Subcutaneous adipose tissue (tissue), 4 donors: ENCODE data around the gene ADGRD2. TPM values are rescaled to one million over a fixed set of nuclear protein-coding genes. Genes with fewer than 3 reads are reported as not detected.

Experiments
- total RNA-seq, 4 donors: library from RNA; depleted of rRNA; stranded (reverse); fragments of >200 nt; gene quantifications; one replicate each; pipeline ENCODE4 v1.1.0, GENCODE V29; 2016
- TF ChIP-seq, protein P1 (sequence below): fragments of 450-650 bp; IDR thresholded peaks from one replicate; pipeline ENCODE4 v1.5.1; 2016; ENCODE audit warnings: low read depth, mild to moderate bottlenecking, control low read depth, antibody characterized with exemption, moderate library complexity

Gene ADGRD2
- total RNA-seq, result not detected

GRCh38 chr9:124450241-124450924 lies at the start of gene ADGRD2:
Gene ADGRD2 (plus strand): TSS chr9:124450451. CDS start chr9:124451667, 1,216 bp downstream.
- TF ChIP-seq, protein P1, sequence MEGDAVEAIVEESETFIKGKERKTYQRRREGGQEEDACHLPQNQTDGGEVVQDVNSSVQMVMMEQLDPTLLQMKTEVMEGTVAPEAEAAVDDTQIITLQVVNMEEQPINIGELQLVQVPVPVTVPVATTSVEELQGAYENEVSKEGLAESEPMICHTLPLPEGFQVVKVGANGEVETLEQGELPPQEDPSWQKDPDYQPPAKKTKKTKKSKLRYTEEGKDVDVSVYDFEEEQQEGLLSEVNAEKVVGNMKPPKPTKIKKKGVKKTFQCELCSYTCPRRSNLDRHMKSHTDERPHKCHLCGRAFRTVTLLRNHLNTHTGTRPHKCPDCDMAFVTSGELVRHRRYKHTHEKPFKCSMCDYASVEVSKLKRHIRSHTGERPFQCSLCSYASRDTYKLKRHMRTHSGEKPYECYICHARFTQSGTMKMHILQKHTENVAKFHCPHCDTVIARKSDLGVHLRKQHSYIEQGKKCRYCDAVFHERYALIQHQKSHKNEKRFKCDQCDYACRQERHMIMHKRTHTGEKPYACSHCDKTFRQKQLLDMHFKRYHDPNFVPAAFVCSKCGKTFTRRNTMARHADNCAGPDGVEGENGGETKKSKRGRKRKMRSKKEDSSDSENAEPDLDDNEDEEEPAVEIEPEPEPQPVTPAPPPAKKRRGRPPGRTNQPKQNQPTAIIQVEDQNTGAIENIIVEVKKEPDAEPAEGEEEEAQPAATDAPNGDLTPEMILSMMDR, result no peak

GRCh38 chr9:124403246-124403645 lies 47.0 kb upstream of the ADGRD2 start:
- TF ChIP-seq, protein P1, result no peak

GRCh38 chr9:124409410-124409809 lies 40.8 kb upstream of the ADGRD2 start:
- TF ChIP-seq, protein P1, result no peak

GRCh38 chr9:124410321-124410913 lies 39.8 kb upstream of the ADGRD2 start:
- TF ChIP-seq, protein P1, result no peak

DNA sequence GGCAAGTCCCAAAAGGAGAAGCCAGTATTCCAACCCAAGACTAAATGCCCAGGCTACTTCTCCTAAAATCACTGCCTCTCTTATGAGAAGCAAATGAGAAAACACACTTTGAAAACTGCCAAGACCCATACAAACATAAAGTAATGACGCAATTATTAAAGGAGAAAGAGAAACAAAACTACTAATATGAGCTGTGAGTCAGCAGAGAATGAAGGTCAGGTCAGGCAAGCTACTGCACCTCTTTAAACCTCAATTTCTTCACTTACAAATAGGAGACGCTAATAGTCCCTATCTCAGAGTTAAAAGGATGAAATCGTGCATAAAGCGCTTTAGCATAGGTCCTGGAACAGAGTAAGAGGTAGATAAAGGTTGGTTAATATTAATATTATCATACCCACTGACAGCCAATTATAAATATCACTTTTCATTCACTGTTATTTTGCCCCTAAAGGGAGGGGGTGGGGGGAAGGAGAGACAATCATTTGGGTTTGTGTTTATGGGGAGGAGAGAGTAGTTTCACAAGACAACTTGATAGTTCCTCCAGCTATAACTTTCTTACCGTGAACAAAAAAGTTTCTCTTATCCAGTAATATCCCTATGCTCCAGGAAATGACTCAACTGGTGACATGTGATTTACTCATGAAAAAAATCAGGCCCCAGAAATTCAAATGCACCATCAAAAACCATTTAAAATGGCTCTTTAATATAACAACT lies 38.6 kb upstream of the ADGRD2 start:
- TF ChIP-seq, protein P1, result no peak

DNA sequence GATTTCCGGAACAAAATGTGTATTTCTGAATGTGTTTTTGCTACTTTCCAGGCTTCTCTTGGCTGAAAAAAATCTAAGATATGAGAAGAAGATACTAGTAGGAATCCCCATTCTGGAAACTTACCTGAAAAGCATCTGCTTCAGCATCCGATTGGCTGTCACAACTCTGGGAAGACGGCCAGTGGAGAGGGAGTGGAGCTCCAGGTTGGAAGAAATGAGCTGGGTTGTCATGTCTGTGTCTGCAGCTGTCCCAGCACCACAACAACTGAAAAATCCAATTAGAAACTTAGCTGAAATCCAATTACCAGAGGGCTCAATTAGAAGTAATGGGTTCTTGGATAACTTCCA lies 38.0 kb upstream of the ADGRD2 start:
- TF ChIP-seq, protein P1, result no peak

- TF ChIP-seq, protein P1, result no peak
These were observed 35.6 kb upstream of the ADGRD2 start for GRCh38 chr9:124414612-124415011.
